Skeletal muscle cell (primary cell): Measurements from ENCODE around the gene LSM2.
A peak's percentile ranks its signal among the peaks of the same experiment; 100 is the strongest.
"Not testable (repeated sequence)": the region's sequence is repeated elsewhere in the genome, so short reads cannot be mapped to it uniquely, and the experiment has no call there.

Source experiments
- DNase-seq: peaks from one replicate; pipeline ENCODE4 v3.0.0-alpha.2; 2010; ENCODE audit warnings: low read depth
- H3K4me3 ChIP-seq: 2 replicates; pipeline ENCODE4 v1.5.1; 2011; ENCODE audit warnings: low read depth, mild to moderate bottlenecking, control low read depth, low read length, moderate library complexity

Gene LSM2

DNA sequence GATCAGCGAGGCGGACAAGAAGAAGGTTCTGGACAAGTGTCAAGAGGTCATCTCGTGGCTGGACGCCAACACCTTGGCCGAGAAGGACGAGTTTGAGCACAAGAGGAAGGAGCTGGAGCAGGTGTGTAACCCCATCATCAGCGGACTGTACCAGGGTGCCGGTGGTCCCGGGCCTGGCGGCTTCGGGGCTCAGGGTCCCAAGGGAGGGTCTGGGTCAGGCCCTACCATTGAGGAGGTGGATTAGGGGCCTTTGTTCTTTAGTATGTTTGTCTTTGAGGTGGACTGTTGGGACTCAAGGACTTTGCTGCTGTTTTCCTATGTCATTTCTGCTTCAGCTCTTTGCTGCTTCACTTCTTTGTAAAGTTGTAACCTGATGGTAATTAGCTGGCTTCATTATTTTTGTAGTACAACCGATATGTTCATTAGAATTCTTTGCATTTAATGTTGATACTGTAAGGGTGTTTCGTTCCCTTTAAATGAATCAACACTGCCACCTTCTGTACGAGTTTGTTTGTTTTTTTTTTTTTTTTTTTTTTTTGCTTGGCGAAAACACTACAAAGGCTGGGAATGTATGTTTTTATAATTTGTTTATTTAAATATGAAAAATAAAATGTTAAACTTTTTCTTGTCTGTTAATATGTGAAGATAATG, 23.0 kb upstream of the LSM2 start:
- no peak for DNase-seq
- peak overlapping the region; percentile 55 for H3K4me3 ChIP-seq

- peak within 1 kb of the TSS; percentile 69 for H3K4me3 ChIP-seq
- DNase-seq: peak; percentile 99
Observed at GRCh38 chr6:31827286-31828079, 20.7 kb upstream of the LSM2 start, which contains the start of gene HSPA1B. Gene HSPA1B, plus strand, starts transcription at chr6:31827738. Its CDS starts 213 bp downstream, at chr6:31827951.

GRCh38 chr6:31826793-31827285, 20.1 kb upstream of the LSM2 start:
- peak; percentile 47 for DNase-seq
- H3K4me3 ChIP-seq: peak overlapping the region; percentile 69

DNA sequence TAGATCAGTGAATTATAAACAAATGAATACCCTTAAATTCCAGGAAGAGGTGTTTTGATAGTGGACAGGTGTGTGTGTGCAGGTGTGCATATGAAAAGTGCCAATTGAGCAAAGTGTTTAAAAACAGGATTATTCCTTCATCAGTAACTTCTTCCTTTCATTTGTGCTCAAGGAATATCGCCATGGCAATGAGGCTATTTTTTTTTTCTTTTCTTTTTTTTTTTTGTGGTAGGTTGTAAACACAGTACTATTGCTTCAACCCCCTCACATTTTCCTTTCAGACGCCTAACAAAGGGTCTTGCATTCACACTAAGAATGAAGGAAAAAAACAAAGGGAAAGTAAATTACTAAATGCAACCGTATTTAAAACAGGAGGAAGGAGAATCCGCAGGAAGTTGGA, 18.8 kb upstream of the LSM2 start:
- H3K4me3 ChIP-seq: no peak overlapping the region

GRCh38 chr6:31823592-31824196, 16.9 kb upstream of the LSM2 start:
- DNase-seq, H3K4me3 ChIP-seq: not testable (repeated sequence)

More for the DNA sequence above, 18.8 kb upstream of the LSM2 start:
- DNase-seq: no peak

DNA sequence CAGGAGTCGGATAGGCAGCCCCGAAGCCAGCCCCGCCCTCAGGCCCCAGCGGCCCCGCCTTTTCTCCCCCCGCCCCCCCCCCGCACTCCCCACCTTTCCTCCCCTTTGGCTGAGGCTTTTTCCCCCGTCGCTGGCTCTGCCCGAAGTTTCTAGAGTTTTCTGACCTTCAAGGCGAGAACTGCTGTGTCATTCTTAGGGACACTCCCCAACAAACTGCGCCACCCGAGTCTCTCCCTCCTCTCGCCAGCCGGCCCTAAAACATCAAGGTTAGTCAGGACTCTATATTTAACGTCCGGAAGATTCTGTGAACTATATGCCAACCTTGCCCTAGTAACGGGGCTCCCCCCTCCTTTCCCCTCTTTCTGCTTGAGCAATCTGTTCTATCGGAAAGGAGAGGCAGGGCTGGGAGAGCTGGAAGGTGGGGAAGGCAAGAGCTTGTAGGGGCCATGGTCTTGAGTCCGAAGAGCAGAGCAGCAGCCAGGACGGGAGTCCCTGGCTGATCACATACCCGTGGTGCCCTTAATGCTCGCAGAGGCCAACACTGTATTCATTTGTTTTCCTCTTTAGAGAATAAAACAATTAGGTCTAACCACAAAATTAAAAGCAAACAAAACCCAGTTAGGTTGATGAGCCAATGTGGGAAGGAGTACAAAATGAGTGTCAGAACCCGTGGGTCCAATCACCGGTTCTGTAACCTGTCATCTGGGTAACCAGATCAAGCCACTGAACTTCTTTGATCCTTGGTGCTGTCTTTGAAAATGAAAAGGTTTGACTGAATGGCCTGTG, 15.5 kb upstream of the LSM2 start:
- peak overlapping the region; percentile 60 for H3K4me3 ChIP-seq
- peak; percentile 41 for DNase-seq

- DNase-seq: no peak
- peak overlapping the region; percentile 60 for H3K4me3 ChIP-seq
Observed at GRCh38 chr6:31821301-31822035, 14.7 kb upstream of the LSM2 start.

GRCh38 chr6:31820399-31820798, 13.6 kb upstream of the LSM2 start:
- H3K4me3 ChIP-seq: not testable (repeated sequence)

GRCh38 chr6:31819871-31820299, 13.1 kb upstream of the LSM2 start:
- DNase-seq: no peak
- H3K4me3 ChIP-seq: no peak overlapping the region

More at GRCh38 chr6:31820399-31820798, 13.6 kb upstream of the LSM2 start:
- not testable (repeated sequence) for DNase-seq

DNA sequence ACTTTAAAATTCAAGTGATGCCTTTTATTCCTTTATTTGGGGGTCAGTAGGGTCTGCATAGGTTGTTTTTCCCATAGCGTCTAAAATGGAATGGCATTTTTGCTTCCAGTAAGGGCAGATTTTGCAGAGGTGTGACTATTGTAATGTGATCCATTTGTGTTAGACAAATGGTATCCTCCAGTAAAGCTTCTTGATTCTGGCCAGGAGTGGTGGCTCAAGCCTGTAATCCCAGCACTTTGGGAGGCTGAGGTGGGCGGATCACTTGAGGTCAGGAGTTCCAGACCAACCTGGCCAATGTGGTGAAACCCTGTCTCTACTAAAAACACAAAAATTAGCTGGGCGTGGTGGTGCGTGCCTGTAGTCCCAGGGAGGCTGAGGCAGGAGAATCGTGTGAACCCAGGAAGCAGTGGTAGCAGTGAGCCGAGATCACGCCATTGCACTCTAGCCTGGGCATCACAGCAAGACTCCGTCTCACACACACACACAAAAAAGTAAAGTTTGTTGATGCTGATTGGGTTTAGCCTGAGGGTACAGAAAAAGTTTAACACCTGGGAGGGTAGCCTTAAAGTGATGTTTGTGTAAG, 11.3 kb upstream of the LSM2 start:
- not testable (repeated sequence) for DNase-seq
- H3K4me3 ChIP-seq: peak overlapping the region; percentile 45

DNA sequence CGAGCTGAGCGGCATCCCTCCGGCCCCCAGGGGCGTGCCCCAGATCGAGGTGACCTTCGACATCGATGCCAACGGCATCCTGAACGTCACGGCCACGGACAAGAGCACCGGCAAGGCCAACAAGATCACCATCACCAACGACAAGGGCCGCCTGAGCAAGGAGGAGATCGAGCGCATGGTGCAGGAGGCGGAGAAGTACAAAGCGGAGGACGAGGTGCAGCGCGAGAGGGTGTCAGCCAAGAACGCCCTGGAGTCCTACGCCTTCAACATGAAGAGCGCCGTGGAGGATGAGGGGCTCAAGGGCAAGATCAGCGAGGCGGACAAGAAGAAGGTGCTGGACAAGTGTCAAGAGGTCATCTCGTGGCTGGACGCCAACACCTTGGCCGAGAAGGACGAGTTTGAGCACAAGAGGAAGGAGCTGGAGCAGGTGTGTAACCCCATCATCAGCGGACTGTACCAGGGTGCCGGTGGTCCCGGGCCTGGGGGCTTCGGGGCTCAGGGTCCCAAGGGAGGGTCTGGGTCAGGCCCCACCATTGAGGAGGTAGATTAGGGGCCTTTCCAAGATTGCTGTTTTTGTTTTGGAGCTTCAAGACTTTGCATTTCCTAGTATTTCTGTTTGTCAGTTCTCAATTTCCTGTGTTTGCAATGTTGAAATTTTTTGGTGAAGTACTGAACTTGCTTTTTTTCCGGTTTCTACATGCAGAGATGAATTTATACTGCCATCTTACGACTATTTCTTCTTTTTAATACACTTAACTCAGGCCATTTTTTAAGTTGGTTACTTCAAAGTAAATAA, 10.6 kb upstream of the LSM2 start:
- H3K4me3 ChIP-seq: peak overlapping the region; percentile 45
- DNase-seq: not testable (repeated sequence)

GRCh38 chr6:31815025-31815838, 8.5 kb upstream of the LSM2 start, which contains the start of the genes HSPA1A and HSPA1L:
Gene HSPA1A, plus strand, starts transcription at chr6:31815543. Its CDS starts 214 bp downstream, at chr6:31815757.
Gene HSPA1L, minus strand, starts transcription at chr6:31815283. Its CDS starts 3,311 bp downstream, at chr6:31811972.
- H3K4me3 ChIP-seq: peak within 1 kb of the TSS; percentile 64
- peak; percentile 80 for DNase-seq

DNA sequence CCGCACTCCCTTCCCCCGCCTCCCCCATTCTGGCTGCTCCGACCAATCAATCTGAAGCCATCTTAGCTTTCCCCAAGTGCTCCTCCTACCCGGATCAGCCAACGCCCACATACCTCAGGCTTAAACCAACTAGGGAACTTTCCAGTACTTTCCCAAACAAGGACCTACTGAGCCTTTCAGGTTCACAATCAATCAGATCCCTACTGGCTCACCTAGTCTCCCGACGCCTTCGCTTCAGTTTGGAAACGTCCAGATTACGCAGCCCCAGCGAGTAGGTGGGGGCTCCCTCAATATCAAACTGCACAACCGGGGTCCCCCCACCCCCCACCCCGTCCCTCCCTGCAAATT, 7.9 kb upstream of the LSM2 start:
- peak overlapping the region; percentile 64 for H3K4me3 ChIP-seq
- peak; percentile 93 for DNase-seq

- H3K4me3 ChIP-seq: no peak overlapping the region
- DNase-seq: no peak
Observed at GRCh38 chr6:31813465-31813849, 6.7 kb upstream of the LSM2 start.

DNA sequence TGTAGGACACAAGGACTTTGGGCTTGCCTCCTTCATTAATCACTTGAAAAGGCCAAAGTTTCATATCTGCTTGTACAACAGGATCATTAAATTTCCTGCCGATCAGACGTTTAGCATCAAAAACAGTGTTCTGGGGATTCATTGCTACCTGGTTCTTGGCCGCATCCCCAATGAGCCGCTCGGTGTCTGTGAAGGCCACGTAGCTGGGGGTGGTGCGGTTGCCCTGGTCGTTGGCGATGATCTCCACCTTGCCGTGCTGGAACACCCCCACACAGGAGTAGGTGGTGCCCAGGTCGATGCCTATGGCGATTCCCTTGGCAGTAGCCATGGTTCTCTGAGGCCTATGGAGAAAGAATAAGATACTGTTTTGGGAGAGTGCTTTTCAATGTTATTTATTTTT, 4.9 kb upstream of the LSM2 start:
- no peak overlapping the region for H3K4me3 ChIP-seq
- DNase-seq: no peak

DNA sequence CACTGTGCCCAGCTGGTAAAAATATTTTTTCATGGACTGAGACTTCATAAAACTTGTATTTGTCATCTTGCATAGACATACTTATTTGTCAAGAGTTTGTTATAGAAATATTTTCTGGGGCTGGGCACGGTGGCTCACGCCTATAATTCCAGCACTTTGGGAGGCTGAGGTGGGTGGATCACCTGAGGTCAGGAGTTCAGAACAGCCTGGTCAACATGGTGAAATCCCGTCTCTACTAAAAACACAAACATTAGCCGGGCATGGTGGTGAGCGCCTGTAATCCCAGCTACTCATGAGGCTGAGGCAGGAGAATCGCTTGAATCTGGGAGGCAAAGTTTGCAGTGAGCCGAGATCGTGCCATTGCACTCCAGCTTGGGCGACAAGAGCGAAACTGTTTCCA, 1.8 kb upstream of the LSM2 start:
- not testable (repeated sequence) for DNase-seq, H3K4me3 ChIP-seq
